Fibroblast of skin of right biceps (primary cell): ENCODE measurements around the gene TMEM63A.

Experiments
- DNase-seq: peaks from one replicate; pipeline ENCODE4 v3.0.0-alpha.2; 2013

TMEM63A gene

GRCh38 chr1:225863167-225863566, 19.0 kb downstream of the TMEM63A start:
- peak; percentile 47 for DNase-seq

GRCh38 chr1:225862581-225862950, 19.6 kb downstream of the TMEM63A start:
- no peak for DNase-seq

GRCh38 chr1:225861834-225862580, 20.2 kb downstream of the TMEM63A start:
- DNase-seq = no peak

- no peak for DNase-seq
These were observed 21.2 kb downstream of the TMEM63A start for GRCh38 chr1:225860876-225861441.

GRCh38 chr1:225860107-225860506, 22.1 kb downstream of the TMEM63A start:
- DNase-seq = no peak

- no peak for DNase-seq
These were observed 23.0 kb downstream of the TMEM63A start for GRCh38 chr1:225859151-225859550.

GRCh38 chr1:225857256-225857655, 24.9 kb downstream of the TMEM63A start:
- DNase-seq = no peak

- DNase-seq = no peak
These were observed 26.5 kb downstream of the TMEM63A start for GRCh38 chr1:225855503-225856300.

GRCh38 chr1:225853441-225853840, 28.7 kb downstream of the TMEM63A start:
- no peak for DNase-seq

- no peak for DNase-seq
These were observed 29.6 kb downstream of the TMEM63A start for GRCh38 chr1:225852413-225853124.

GRCh38 chr1:225851805-225852204, 30.4 kb downstream of the TMEM63A start:
- DNase-seq = no peak

GRCh38 chr1:225850370-225850769, 31.8 kb downstream of the TMEM63A start:
- DNase-seq = no peak

- no peak for DNase-seq
These were observed 32.3 kb downstream of the TMEM63A start for GRCh38 chr1:225849925-225850324.

GRCh38 chr1:225848030-225848955, 33.9 kb downstream of the TMEM63A start:
- DNase-seq = peak; percentile 22

GRCh38 chr1:225847610-225848009, 34.6 kb downstream of the TMEM63A start:
- DNase-seq = no peak

- no peak for DNase-seq
These were observed 35.6 kb downstream of the TMEM63A start for GRCh38 chr1:225846331-225847310.

GRCh38 chr1:225845571-225846259, 36.5 kb downstream of the TMEM63A start:
- peak; percentile 73 for DNase-seq

GRCh38 chr1:225845097-225845496, 37.1 kb downstream of the TMEM63A start:
- no peak for DNase-seq

- no peak for DNase-seq
These were observed 37.7 kb downstream of the TMEM63A start for GRCh38 chr1:225844236-225845061.
